SK-N-SH treated with all-trans-retinoic acid at 6 μM for 48 hours (cell line): ENCODE data around the gene CYP2E1.

Source experiments
- BACH2 ChIP-seq: fragments of 250-450 bp; sonication (Bioruptor Pico); IDR thresholded peaks from 2 replicates; pipeline ENCODE4 v1.9.0; 2021; ENCODE audit warnings: mild to moderate bottlenecking, borderline replicate concordance
- TOX ChIP-seq: fragments of 250-450 bp; sonication (Bioruptor Pico); IDR thresholded peaks from 2 replicates; pipeline ENCODE4 v1.8.0; 2021; ENCODE audit warnings: mild to moderate bottlenecking, moderate library complexity, borderline replicate concordance

DNA sequence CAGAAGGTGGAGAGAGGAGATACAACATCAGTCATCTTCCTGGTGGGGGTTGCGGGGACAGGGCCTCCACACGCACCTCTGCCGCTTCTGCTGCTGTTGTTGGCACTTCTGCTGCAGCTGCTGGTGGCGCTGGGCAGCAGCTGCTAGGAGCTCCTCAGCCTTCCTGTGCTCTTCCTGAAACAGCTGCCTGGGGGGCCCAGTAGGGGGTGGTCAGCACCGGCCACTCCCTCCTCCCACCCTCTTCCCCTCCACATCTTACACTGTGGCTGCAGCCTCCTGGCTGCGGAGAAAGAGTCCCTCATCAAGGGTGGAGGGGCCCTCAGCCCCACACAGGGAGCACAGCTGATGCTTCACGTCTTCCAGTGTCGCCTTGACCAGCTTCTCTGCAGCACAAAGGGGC is 28.4 kb downstream of the CYP2E1 start:
- TF ChIP-seq TOX (CRISPR knock-in tag) (no peak), BACH2 (no peak)
